PC-9 (cell line): Measurements from ENCODE around the gene NFATC4.

Experiments used
- EZH2 ChIP-seq: fragments of 200-600 bp; sonication (generic); IDR thresholded peaks from 2 replicates; pipeline ENCODE4 v1.8.0; 2017; ENCODE audit warnings: antibody characterized with exemption, low read depth
- TF ChIP-seq, protein P1 (sequence below): fragments of 200-600 bp; sonication (generic); conservative IDR thresholded peaks from 2 replicates; pipeline ENCODE4 v1.6.1; 2017; ENCODE audit warnings: mixed run types, antibody characterized with exemption, mild to moderate bottlenecking, moderate library complexity

- TF ChIP-seq, protein P1, sequence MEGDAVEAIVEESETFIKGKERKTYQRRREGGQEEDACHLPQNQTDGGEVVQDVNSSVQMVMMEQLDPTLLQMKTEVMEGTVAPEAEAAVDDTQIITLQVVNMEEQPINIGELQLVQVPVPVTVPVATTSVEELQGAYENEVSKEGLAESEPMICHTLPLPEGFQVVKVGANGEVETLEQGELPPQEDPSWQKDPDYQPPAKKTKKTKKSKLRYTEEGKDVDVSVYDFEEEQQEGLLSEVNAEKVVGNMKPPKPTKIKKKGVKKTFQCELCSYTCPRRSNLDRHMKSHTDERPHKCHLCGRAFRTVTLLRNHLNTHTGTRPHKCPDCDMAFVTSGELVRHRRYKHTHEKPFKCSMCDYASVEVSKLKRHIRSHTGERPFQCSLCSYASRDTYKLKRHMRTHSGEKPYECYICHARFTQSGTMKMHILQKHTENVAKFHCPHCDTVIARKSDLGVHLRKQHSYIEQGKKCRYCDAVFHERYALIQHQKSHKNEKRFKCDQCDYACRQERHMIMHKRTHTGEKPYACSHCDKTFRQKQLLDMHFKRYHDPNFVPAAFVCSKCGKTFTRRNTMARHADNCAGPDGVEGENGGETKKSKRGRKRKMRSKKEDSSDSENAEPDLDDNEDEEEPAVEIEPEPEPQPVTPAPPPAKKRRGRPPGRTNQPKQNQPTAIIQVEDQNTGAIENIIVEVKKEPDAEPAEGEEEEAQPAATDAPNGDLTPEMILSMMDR = no peak
- TF ChIP-seq EZH2 = no peak
These were observed 36.8 kb downstream of the NFATC4 start for GRCh38 chr14:24404814-24405213.
